Retina (tissue), 1 donor: ENCODE measurements around the gene RBM7.

Source experiments
- DNase-seq: peaks from one replicate; pipeline ENCODE4 v3.0.0-alpha.2; 2016

Gene RBM7

DNA sequence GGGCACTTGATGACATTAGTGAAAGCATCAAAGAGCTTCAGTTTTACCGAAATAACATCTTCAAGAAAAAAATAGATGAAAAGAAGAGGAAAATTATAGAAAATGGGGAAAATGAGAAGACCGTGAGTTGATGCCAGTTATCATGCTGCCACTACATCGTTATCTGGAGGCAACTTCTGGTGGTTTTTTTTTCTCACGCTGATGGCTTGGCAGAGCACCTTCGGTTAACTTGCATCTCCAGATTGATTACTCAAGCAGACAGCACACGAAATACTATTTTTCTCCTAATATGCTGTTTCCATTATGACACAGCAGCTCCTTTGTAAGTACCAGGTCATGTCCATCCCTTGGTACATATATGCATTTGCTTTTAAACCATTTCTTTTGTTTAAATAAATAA is 49.4 kb downstream of the RBM7 start:
- DNase-seq, result no peak

DNA sequence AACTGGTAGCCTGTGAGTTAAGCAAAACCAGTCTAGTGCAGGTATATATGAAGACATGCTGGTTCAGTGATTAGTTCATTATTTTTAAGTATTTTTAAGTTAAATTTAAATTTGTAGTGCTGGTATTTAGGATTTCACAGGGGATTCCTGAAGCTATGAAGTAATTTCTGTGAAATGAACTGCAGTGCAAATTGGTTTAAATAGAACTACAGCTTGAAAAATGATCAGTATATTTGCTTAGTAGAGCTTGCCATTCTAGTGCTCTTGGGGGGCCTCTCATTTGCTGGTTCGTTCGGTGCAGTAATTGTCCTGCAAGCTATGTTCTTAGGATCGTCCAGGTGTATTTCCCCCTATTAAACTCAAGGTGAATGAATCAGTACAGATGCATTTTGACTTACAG is 51.9 kb downstream of the RBM7 start:
- no peak for DNase-seq
